Measurements from ENCODE around the gene ANKH.

ANKH gene

GRCh38 chr5:14812166-14812565, 59.4 kb downstream of the ANKH start:
- Histone ChIP-seq H3K4me1 (ENCODE audit: insufficient read depth, low read length) (peaks cover 50% of the 10 kb centered on the region), H3K36me3 (ENCODE audit: insufficient read depth, low read length) (no peaks in the 10 kb centered on the region), H3K4me3 (ENCODE audit: low read depth in 1 of 2, low read length in 2 of 2) (no peak overlapping the region), H3K9ac (ENCODE audit: low read depth, low read length) (no peak overlapping the region), H3K27ac (ENCODE audit: low read length) (peak overlapping the region; percentile 60), H3K9me3 (ENCODE audit: insufficient read depth, low read length, severe bottlenecking) (no peaks in the 10 kb centered on the region), H3K4me2 (ENCODE audit: insufficient read depth, low read length) (0 out of 2 replicates have a peak overlapping the region, but pooled peaks have one; percentile 0), H4K20me1 (ENCODE audit: insufficient read depth, low read length) (peaks cover 8% of the 10 kb centered on the region; the same call in 1 of the 2 replicates), H3K27me3 (ENCODE audit: insufficient read depth, low read length, poor library complexity) (no peaks in the 10 kb centered on the region), H3K79me2 (ENCODE audit: insufficient read depth, low read length) (peaks cover 44% of the 10 kb centered on the region), H2AFZ (ENCODE audit: low read depth, low read length) (no peak overlapping the region)
- DNase-seq (no peak), ATAC-seq (ENCODE audit: insufficient read depth, low read depth) (no peak)
- TF ChIP-seq EZH2 (IDR thresholded peaks at IDR 0.05; ENCODE audit: borderline replicate concordance, low read depth, low read length, severe bottlenecking), result no peak
- TF ChIP-seq CTCF (IDR thresholded peaks at IDR 0.05; ENCODE audit: borderline replicate concordance, extremely low read depth, low read length, poor library complexity, severe bottlenecking), result no peak

GRCh38 chr5:14810928-14811572, 60.5 kb downstream of the ANKH start:
- H3K4me3 ChIP-seq (ENCODE audit: low read depth in 1 of 2, low read length in 2 of 2), result peak overlapping the region in 1 of 2 experiments; percentile 47; a peak in 2 of 4 replicates
- H4K20me1 ChIP-seq (ENCODE audit: insufficient read depth, low read length), result peaks cover 14% of the 10 kb centered on the region; the same call in 1 of the 2 replicates
- H3K27me3 ChIP-seq (ENCODE audit: insufficient read depth, low read length, poor library complexity), result no peaks in the 10 kb centered on the region
- no peak for ATAC-seq (ENCODE audit: insufficient read depth, low read depth)
- no peak for DNase-seq
- H3K9ac ChIP-seq (ENCODE audit: low read depth, low read length), result peak overlapping the region; percentile 45
- no peaks in the 10 kb centered on the region for H3K9me3 ChIP-seq (ENCODE audit: insufficient read depth, low read length, severe bottlenecking)
- peak overlapping the region; percentile 80 for H3K27ac ChIP-seq (ENCODE audit: low read length)
- H3K36me3 ChIP-seq (ENCODE audit: insufficient read depth, low read length), result peaks cover 4% of the 10 kb centered on the region
- H3K4me1 ChIP-seq (ENCODE audit: insufficient read depth, low read length), result peaks cover 50% of the 10 kb centered on the region
- H2AFZ ChIP-seq (ENCODE audit: low read depth, low read length), result no peak overlapping the region
- TF ChIP-seq CTCF (IDR thresholded peaks at IDR 0.05; ENCODE audit: borderline replicate concordance, extremely low read depth, low read length, poor library complexity, severe bottlenecking) (peak; percentile 23), EZH2 (IDR thresholded peaks at IDR 0.05; ENCODE audit: borderline replicate concordance, low read depth, low read length, severe bottlenecking) (no peak)
- H3K79me2 ChIP-seq (ENCODE audit: insufficient read depth, low read length), result peaks cover 39% of the 10 kb centered on the region
- peak overlapping the region; percentile 67 for H3K4me2 ChIP-seq (ENCODE audit: insufficient read depth, low read length)

- Histone ChIP-seq H3K79me2 (ENCODE audit: insufficient read depth, low read length) (peaks cover 41% of the 10 kb centered on the region), H3K4me2 (ENCODE audit: insufficient read depth, low read length) (peak overlapping the region; percentile 67), H3K4me3 (ENCODE audit: low read depth in 1 of 2, low read length in 2 of 2) (peak overlapping the region in 1 of 2 experiments; percentile 47; a peak in 2 of 4 replicates), H4K20me1 (ENCODE audit: insufficient read depth, low read length) (peaks cover 12% of the 10 kb centered on the region; the same call in 1 of the 2 replicates), H3K9ac (ENCODE audit: low read depth, low read length) (peak overlapping the region; percentile 45), H2AFZ (ENCODE audit: low read depth, low read length) (no peak overlapping the region), H3K9me3 (ENCODE audit: insufficient read depth, low read length, severe bottlenecking) (no peaks in the 10 kb centered on the region), H3K27ac (ENCODE audit: low read length) (peak overlapping the region; percentile 80), H3K4me1 (ENCODE audit: insufficient read depth, low read length) (peaks cover 50% of the 10 kb centered on the region), H3K27me3 (ENCODE audit: insufficient read depth, low read length, poor library complexity) (no peaks in the 10 kb centered on the region), H3K36me3 (ENCODE audit: insufficient read depth, low read length) (peaks cover 9% of the 10 kb centered on the region)
- TF ChIP-seq EZH2 (IDR thresholded peaks at IDR 0.05; ENCODE audit: borderline replicate concordance, low read depth, low read length, severe bottlenecking), result no peak
- no peak for TF ChIP-seq CTCF (IDR thresholded peaks at IDR 0.05; ENCODE audit: borderline replicate concordance, extremely low read depth, low read length, poor library complexity, severe bottlenecking)
- DNase-seq (no peak), ATAC-seq (ENCODE audit: insufficient read depth, low read depth) (no peak)
These were observed 61.3 kb downstream of the ANKH start for GRCh38 chr5:14810282-14810681.

Measured in DND-41 (cell line).